Activated naive CD4-positive, alpha-beta T cell treated with anti-CD3 and anti-CD28 coated beads, Interleukin-2, amount 50 U/mL, for 16 hours (primary cell): ENCODE data around the gene ADGRF5.

Experiments
- DNase-seq: peaks from one replicate; pipeline ENCODE4 v3.0.0-alpha.2; 2020

The ADGRF5 gene

GRCh38 chr6:46819561-46819960 lies 102.2 kb downstream of the ADGRF5 start:
- DNase-seq = no peak

DNA sequence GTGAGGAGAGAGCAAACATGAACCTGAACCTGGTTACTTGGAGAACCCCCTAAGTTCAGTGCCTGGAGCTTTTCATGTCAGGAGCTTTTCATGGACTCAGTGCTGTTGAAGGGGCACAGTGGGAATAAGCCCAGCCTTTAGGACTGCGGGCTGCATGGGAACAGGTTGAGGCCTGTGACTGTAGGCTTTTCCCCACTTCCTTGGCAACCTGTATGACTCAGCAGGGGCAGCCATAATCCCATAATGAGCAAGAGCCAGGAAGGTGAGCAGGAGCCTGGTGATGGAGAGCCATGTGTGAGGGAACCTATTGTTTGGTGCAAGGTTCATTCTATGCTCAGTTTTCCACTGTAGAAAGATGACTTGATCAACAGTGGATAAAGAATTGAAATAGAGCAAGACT lies 105.1 kb downstream of the ADGRF5 start:
- no peak for DNase-seq

GRCh38 chr6:46815130-46815529 lies 106.6 kb downstream of the ADGRF5 start:
- no peak for DNase-seq

- no peak for DNase-seq
Observed at GRCh38 chr6:46808806-46809205, 112.9 kb downstream of the ADGRF5 start.
